GM13976 (cell line): ENCODE results near the gene COL4A2.
A peak's percentile ranks its signal among the peaks of the same experiment; 100 is the strongest.

Source experiments
- DNase-seq: peaks from one replicate; pipeline ENCODE4 v3.0.0; 2012; ENCODE audit warnings: low spot score
- CTCF ChIP-seq: IDR thresholded peaks from 2 replicates; pipeline ENCODE4 v1.5.1; 2012; ENCODE audit warnings: borderline replicate concordance, mild to moderate bottlenecking; ENCODE audit not compliant: insufficient read depth; ENCODE audit errors: extremely low read depth, missing control alignments, control extremely low read depth
- in situ Hi-C: fragments of 300-500 bp; cut with MboI; formaldehyde crosslinking; loops from one replicate; pipeline ENCODE4 v1.12.0; 2022; ENCODE audit warnings: low sequenced_read_pairs, mixed read lengths, inconsistent platforms; ENCODE audit not compliant: unreplicated experiment

The COL4A2 gene

GRCh38 chr13:110350049-110350448, 43.0 kb downstream of the COL4A2 start:
- no peak for DNase-seq
- in situ Hi-C loops: no loop called here
- no peak for TF ChIP-seq CTCF

GRCh38 chr13:110350509-110350908, 43.4 kb downstream of the COL4A2 start:
- TF ChIP-seq CTCF: no peak
- in situ Hi-C loops: no loop called here
- DNase-seq: no peak

GRCh38 chr13:110351636-110352420, 44.7 kb downstream of the COL4A2 start:
- no peak for DNase-seq
- no peak for TF ChIP-seq CTCF
- in situ Hi-C loops: no loop called here

GRCh38 chr13:110352735-110353134, 45.7 kb downstream of the COL4A2 start:
- DNase-seq: no peak
- no peak for TF ChIP-seq CTCF
- in situ Hi-C loops: no loop called here

- TF ChIP-seq CTCF: no peak
- no peak for DNase-seq
- in situ Hi-C loops: no loop called here
These were observed 46.4 kb downstream of the COL4A2 start for GRCh38 chr13:110353339-110353977.

GRCh38 chr13:110354123-110354627, 47.1 kb downstream of the COL4A2 start:
- peak; percentile 41 for DNase-seq
- no peak for TF ChIP-seq CTCF
- in situ Hi-C loops: no loop called here
